Stimulated activated CD8-positive, alpha-beta memory T cell treated with anti-CD3 and anti-CD28 coated beads, Interleukin-4, amount 100 ng/mL, for 1 hour (primary cell): ENCODE results near the gene TCP10L.
A peak's percentile ranks its signal among the peaks of the same experiment; 100 is the strongest.
"Not testable (repeated sequence)": the region's sequence is repeated elsewhere in the genome, so short reads cannot be mapped to it uniquely, and the experiment has no call there.

Source experiments
- DNase-seq, 2 donors: peaks; one replicate each; pipeline ENCODE4 v3.0.0-alpha.2; 2020; ENCODE audit warnings: low read depth in 2 of 2, low spot score in 1 of 2

Gene TCP10L

GRCh38 chr21:32558106-32558505, 27.2 kb downstream of the TCP10L start:
- DNase-seq, result no peak

- DNase-seq, result no peak
Observed at GRCh38 chr21:32554832-32555638, 30.3 kb downstream of the TCP10L start.

- DNase-seq, result no peak
Observed at GRCh38 chr21:32549886-32550285, 35.4 kb downstream of the TCP10L start.

- no peak for DNase-seq
Observed at GRCh38 chr21:32549440-32549839, 35.9 kb downstream of the TCP10L start.

GRCh38 chr21:32548978-32549377, 36.3 kb downstream of the TCP10L start:
- DNase-seq, result no peak

GRCh38 chr21:32547018-32547417, 38.3 kb downstream of the TCP10L start:
- no peak for DNase-seq

- no peak for DNase-seq
Observed at GRCh38 chr21:32545948-32546441, 39.3 kb downstream of the TCP10L start.

- no peak for DNase-seq
Observed at GRCh38 chr21:32544697-32545096, 40.6 kb downstream of the TCP10L start.

GRCh38 chr21:32543975-32544374, 41.3 kb downstream of the TCP10L start:
- DNase-seq, result no peak

- not testable (repeated sequence) for DNase-seq
Observed at GRCh38 chr21:32543056-32543455, 42.3 kb downstream of the TCP10L start.

- DNase-seq, result no peak
Observed at GRCh38 chr21:32539378-32539777, 45.9 kb downstream of the TCP10L start.

GRCh38 chr21:32538147-32538792, 47.1 kb downstream of the TCP10L start:
- peak; percentile 6 to 19 for DNase-seq

- DNase-seq, result no peak
Observed at GRCh38 chr21:32537569-32537881, 47.8 kb downstream of the TCP10L start.

- no peak for DNase-seq
Observed at GRCh38 chr21:32535612-32536011, 49.7 kb downstream of the TCP10L start.

GRCh38 chr21:32534113-32534512, 51.2 kb downstream of the TCP10L start:
- DNase-seq, result no peak

- DNase-seq, result no peak
Observed at GRCh38 chr21:32533611-32534010, 51.7 kb downstream of the TCP10L start.

GRCh38 chr21:32533053-32533452, 52.3 kb downstream of the TCP10L start:
- DNase-seq, result no peak

- DNase-seq, result no peak
Observed at GRCh38 chr21:32532636-32533035, 52.7 kb downstream of the TCP10L start.

- DNase-seq, result not testable (repeated sequence)
Observed at GRCh38 chr21:32531561-32531960, 53.8 kb downstream of the TCP10L start.

GRCh38 chr21:32530809-32531208, 54.5 kb downstream of the TCP10L start:
- not testable (repeated sequence) for DNase-seq

- DNase-seq, result no peak
Observed at GRCh38 chr21:32529679-32530078, 55.6 kb downstream of the TCP10L start.

- DNase-seq, result no peak
Observed at GRCh38 chr21:32525282-32525681, 60.0 kb downstream of the TCP10L start.
